Vagina (tissue), 2 donors: ENCODE data around the gene CRLF2. TPM values are rescaled to one million over a fixed set of nuclear protein-coding genes. Genes with fewer than 3 reads are reported as not detected.
"Not testable (repeated sequence)": the region's sequence is repeated elsewhere in the genome, so short reads cannot be mapped to it uniquely, and the experiment has no call there.

Source experiments
- DNase-seq, 2 donors: peaks; one replicate each; pipeline ENCODE4 v3.0.0-alpha.2; 2017; ENCODE audit errors: extremely low spot score in 2 of 2
- H3K27ac ChIP-seq: fragments of 200-600 bp; sonication (generic); one replicate; pipeline ENCODE4 v1.5.1; 2019
- H3K27me3 ChIP-seq: fragments of 200-600 bp; sonication (generic); one replicate; pipeline ENCODE4 v1.5.1; 2019
- H3K36me3 ChIP-seq, 2 donors: fragments of 200-600 bp; sonication (generic); one replicate each; pipeline ENCODE4 v1.5.1; 2017 to 2019
- H3K4me1 ChIP-seq: fragments of 200-600 bp; sonication (generic); one replicate; pipeline ENCODE4 v1.5.1; 2019
- H3K4me3 ChIP-seq, 2 donors: fragments of 200-600 bp; sonication (generic); 1 replicate in 1 of 2; 2 replicates in 1 of 2; pipeline ENCODE4 v1.5.1; 2016 to 2019
- H3K9me3 ChIP-seq: fragments of 200-600 bp; sonication (generic); one replicate; pipeline ENCODE4 v1.5.1; 2019
- CTCF ChIP-seq, 3 experiments: fragments of 450-650 bp in 2 of 3; fragments of 200-600 bp in 1 of 3; sonication (generic) in 1 of 3; IDR thresholded peaks; one replicate each; pipeline ENCODE4 v1.5.1; 2017 to 2019; ENCODE audit warnings: antibody characterized with exemption in 3 of 3, mild to moderate bottlenecking in 2 of 3, moderate library complexity in 2 of 3
- POLR2A ChIP-seq, 2 donors: fragments of 450-650 bp; IDR thresholded peaks; one replicate each; pipeline ENCODE4 v1.6.1; 2017; ENCODE audit warnings: antibody characterized with exemption in 2 of 2, mild to moderate bottlenecking in 2 of 2, moderate library complexity in 2 of 2
- POLR2AphosphoS5 ChIP-seq, 2 donors: sonication (generic); formaldehyde crosslinking; IDR thresholded peaks; one replicate each; pipeline ENCODE4 v1.9.0; 2017; ENCODE audit warnings: antibody characterized with exemption in 2 of 2, mild to moderate bottlenecking in 2 of 2, low read depth in 1 of 2; ENCODE audit not compliant: insufficient read depth in 1 of 2
- intact Hi-C: fragments of 100-400 bp; cut with DNase I; formaldehyde crosslinking; loops from one replicate; pipeline ENCODE4 v1.15.1; 2023
- total RNA-seq: library from RNA; depleted of rRNA; stranded (reverse); fragments of >200 nt; gene quantifications from one replicate; pipeline ENCODE4 v1.2.3, GENCODE V29; 2016

Gene CRLF2
- total RNA-seq, 1 donor from 2014 or later, result not detected

DNA sequence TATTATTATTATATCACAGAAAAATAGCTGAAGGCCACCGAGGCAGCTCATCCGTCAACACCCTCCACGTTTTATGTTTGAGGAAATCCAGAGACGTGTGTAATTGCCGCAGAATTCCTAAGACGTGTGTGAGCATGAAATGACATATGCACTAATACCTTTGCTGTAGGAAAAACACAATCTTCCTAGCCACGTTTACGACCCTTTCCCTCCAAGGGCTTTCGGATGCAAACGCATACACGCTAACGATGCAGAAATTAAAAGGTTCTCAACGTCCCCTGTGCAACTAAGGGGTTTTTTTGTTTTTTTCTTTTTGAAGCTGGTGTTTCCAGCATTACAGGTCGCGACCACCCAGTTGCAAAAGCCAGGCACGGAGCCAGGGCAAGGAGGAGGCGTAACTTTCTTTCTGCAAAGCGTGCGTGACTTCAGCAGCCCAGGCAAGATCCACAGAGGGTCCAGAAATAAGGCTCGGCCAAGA is 33.8 kb downstream of the CRLF2 start:
- H3K9me3 ChIP-seq, result no peaks in the 10 kb centered on the region
- TF ChIP-seq POLR2A (IDR thresholded peaks at IDR 0.05) (no peak), POLR2AphosphoS5 (IDR thresholded peaks at IDR 0.05; ENCODE audit: insufficient read depth in 1 of 2, low read depth in 1 of 2) (no peak), CTCF (IDR thresholded peaks at IDR 0.05) (no peak)
- DNase-seq, result peak in 1 of 2 donors; percentile 60
- H3K27me3 ChIP-seq, result no peaks in the 10 kb centered on the region
- H3K27ac ChIP-seq, result no peak overlapping the region
- no peak overlapping the region for H3K4me3 ChIP-seq
- no peaks in the 10 kb centered on the region for H3K36me3 ChIP-seq
- intact Hi-C loops, result no loop called here
- H3K4me1 ChIP-seq, result no peaks in the 10 kb centered on the region

DNA sequence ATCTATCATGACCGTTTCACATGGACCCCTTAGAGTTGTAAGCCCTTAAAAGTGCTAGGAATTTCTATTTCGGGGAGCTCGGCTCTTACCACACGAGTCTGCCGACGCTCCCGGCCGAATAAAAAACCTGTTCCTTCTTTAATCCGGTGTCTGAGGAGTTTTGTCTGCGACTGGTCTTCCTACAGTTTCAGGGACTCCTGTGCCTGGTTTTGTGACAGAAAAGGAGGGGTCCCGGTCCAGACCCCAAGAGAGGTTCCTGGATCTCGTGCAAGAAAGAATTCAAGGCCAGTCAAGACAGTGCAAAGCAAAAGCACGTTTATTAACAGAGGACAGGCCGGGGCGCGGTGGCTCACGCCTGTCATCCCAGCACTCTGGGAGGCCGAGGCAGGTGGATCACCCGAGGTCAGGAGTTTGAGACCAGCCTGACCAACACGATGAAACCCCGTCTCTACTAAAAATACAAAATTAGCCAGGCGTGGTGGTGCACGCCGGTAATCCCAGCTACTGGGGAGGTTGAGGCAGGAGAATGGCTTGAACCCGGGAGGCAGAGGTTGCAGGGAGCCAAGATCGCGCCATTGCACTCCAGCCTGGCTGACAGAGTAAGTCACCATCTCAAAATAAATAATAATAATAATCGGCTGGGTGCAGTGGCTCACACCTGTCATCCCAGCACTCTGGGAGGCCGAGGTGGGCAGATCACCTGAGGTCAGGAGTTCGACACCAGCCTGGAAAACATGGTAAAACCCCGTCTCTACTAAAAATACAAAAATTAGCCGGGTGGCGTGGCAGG is 35.7 kb downstream of the CRLF2 start:
- intact Hi-C loops, DNase-seq: not testable (repeated sequence)

GRCh38 chrX:1174609-1175545 is 37.6 kb downstream of the CRLF2 start:
- H3K36me3 ChIP-seq, H3K4me1 ChIP-seq, H3K27me3 ChIP-seq, intact Hi-C loops, H3K9me3 ChIP-seq, H3K4me3 ChIP-seq, H3K27ac ChIP-seq, DNase-seq: not testable (repeated sequence)

More for the DNA sequence above, 35.7 kb downstream of the CRLF2 start:
- not testable (repeated sequence) for H3K36me3 ChIP-seq, H3K27ac ChIP-seq, H3K4me3 ChIP-seq, H3K4me1 ChIP-seq, H3K9me3 ChIP-seq, H3K27me3 ChIP-seq

DNA sequence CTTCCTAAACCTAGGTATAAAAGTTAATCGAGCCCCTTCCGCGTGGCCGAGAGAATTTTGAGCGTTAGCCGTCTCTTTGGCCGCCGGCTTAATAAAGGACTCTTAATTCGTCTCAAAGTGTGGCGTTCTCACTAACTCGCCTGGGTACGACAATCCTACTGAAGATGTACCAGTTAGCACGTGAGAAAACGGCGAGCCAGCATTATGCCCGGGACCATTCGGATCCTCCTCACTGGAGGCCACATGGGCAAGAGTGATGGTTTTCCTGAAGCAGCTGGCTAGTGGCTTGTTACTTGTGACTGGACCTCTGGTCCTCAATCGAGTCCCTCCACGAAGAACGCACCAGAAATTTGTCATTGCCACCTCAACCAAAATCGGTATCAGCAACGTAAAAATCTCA is 39.0 kb downstream of the CRLF2 start:
- DNase-seq, H3K36me3 ChIP-seq, H3K27ac ChIP-seq, H3K27me3 ChIP-seq, intact Hi-C loops, H3K4me1 ChIP-seq, H3K4me3 ChIP-seq, H3K9me3 ChIP-seq: not testable (repeated sequence)

DNA sequence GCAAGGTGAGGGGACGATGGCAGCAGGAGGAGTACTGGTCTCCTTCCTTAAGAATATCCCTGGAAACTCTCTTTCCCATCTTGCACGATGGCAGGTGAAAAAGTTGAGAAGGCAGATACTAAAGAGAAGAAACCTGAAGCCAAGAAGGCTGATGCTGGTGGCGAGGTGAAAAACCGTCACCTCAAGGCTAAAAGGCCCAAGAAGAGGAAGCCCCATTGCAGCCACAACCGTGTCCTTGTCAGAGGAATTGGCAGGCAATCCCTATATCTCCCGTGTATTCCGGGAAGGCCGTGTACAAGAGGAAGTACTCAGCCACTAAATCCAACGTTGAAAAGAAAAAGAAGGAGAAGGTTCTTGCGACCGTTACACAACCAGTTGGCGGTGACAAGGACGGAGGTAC is 40.0 kb downstream of the CRLF2 start:
- TF ChIP-seq CTCF (IDR thresholded peaks at IDR 0.05) (no peak), POLR2A (IDR thresholded peaks at IDR 0.05) (no peak), POLR2AphosphoS5 (IDR thresholded peaks at IDR 0.05; ENCODE audit: insufficient read depth in 1 of 2, low read depth in 1 of 2) (no peak)
- Histone ChIP-seq H3K4me1 (no peaks in the 10 kb centered on the region), H3K4me3 (no peak overlapping the region), H3K36me3 (no peaks in the 10 kb centered on the region), H3K27me3 (no peaks in the 10 kb centered on the region), H3K9me3 (no peaks in the 10 kb centered on the region), H3K27ac (no peak overlapping the region)
- no peak for DNase-seq
- intact Hi-C loops, result no loop called here

- H3K27ac ChIP-seq, DNase-seq, H3K27me3 ChIP-seq, H3K4me3 ChIP-seq, intact Hi-C loops, H3K9me3 ChIP-seq, H3K4me1 ChIP-seq, H3K36me3 ChIP-seq: not testable (repeated sequence)
These were observed 40.5 kb downstream of the CRLF2 start for GRCh38 chrX:1171915-1172314.

DNA sequence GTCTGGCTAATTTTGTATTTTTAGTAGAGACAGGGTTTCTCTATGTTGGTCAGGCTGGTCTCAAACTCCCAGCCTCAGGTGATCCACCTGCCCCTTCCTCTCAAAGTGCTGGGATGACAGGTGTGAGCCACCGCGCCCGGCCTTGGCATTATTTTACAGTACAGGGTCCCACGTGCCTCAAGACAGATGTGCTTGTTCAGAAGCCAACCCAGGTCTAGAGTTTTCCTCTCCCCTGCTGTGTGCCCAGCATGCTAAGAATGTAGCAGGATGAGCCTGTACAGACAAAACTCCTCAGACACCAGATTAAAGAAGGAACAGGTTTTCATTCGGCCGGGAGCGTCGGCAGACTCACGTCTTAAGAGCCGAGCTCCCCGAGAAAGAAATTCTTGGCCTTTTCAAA is 42.2 kb downstream of the CRLF2 start:
- no peak for TF ChIP-seq POLR2AphosphoS5 (IDR thresholded peaks at IDR 0.05; ENCODE audit: insufficient read depth in 1 of 2, low read depth in 1 of 2)
- TF ChIP-seq POLR2A (IDR thresholded peaks at IDR 0.05), result no peak
- no peak for TF ChIP-seq CTCF (IDR thresholded peaks at IDR 0.05)
- Histone ChIP-seq H3K36me3 (no peaks in the 10 kb centered on the region), H3K4me1 (no peaks in the 10 kb centered on the region), H3K4me3 (no peak overlapping the region), H3K9me3 (no peaks in the 10 kb centered on the region), H3K27me3 (no peaks in the 10 kb centered on the region), H3K27ac (no peak overlapping the region)
- no peak for DNase-seq
- intact Hi-C loops, result no loop called here
